Stromal cell of bone marrow (primary cell): ENCODE results near the gene PCDHGA5.
"Not testable (repeated sequence)": the region's sequence is repeated elsewhere in the genome, so short reads cannot be mapped to it uniquely, and the experiment has no call there.

Experiments
- DNase-seq: peaks from one replicate; pipeline ENCODE4 v3.0.0-alpha.2; 2012; ENCODE audit warnings: low read depth

Gene PCDHGA5

GRCh38 chr5:141363952-141364660 is at the start of gene PCDHGA5:
Gene PCDHGA5, plus strand, starts transcription at chr5:141364162. Its CDS starts 169 bp downstream, at chr5:141364331.
- no peak for DNase-seq

- not testable (repeated sequence) for DNase-seq
Observed at GRCh38 chr5:141316963-141317362, 47.0 kb upstream of the PCDHGA5 start.

GRCh38 chr5:141319202-141319601 is 44.8 kb upstream of the PCDHGA5 start:
- DNase-seq, result no peak

GRCh38 chr5:141319699-141320098 is 44.3 kb upstream of the PCDHGA5 start:
- DNase-seq, result no peak

- DNase-seq, result peak; percentile 84
Observed at GRCh38 chr5:141320225-141321169, 43.5 kb upstream of the PCDHGA5 start, which contains the start of gene TAF7. Gene TAF7, minus strand, starts transcription at chr5:141320784. Its CDS starts 740 bp downstream, at chr5:141320044.

- no peak for DNase-seq
Observed at GRCh38 chr5:141322261-141322660, 41.7 kb upstream of the PCDHGA5 start.

- DNase-seq, result peak; percentile 62
Observed at GRCh38 chr5:141326088-141326854, 37.7 kb upstream of the PCDHGA5 start.

GRCh38 chr5:141328231-141328630 is 35.7 kb upstream of the PCDHGA5 start:
- DNase-seq, result no peak

- no peak for DNase-seq
Observed at GRCh38 chr5:141330299-141331080, 33.5 kb upstream of the PCDHGA5 start, which contains the start of gene PCDHGA1. Gene PCDHGA1, plus strand, starts transcription at chr5:141330514.

GRCh38 chr5:141332571-141332970 is 31.4 kb upstream of the PCDHGA5 start:
- not testable (repeated sequence) for DNase-seq

GRCh38 chr5:141338538-141339306 is 25.2 kb upstream of the PCDHGA5 start, which contains the start of gene PCDHGA2:
Gene PCDHGA2, plus strand, starts transcription at chr5:141338760.
- no peak for DNase-seq

- not testable (repeated sequence) for DNase-seq
Observed at GRCh38 chr5:141340781-141341354, 23.1 kb upstream of the PCDHGA5 start.

- no peak for DNase-seq
Observed at GRCh38 chr5:141342773-141343172, 21.2 kb upstream of the PCDHGA5 start.

GRCh38 chr5:141343242-141343952 is 20.6 kb upstream of the PCDHGA5 start, which contains the start of gene PCDHGA3:
Gene PCDHGA3, plus strand, starts transcription at chr5:141343829. Its CDS starts 205 bp downstream, at chr5:141344034.
- DNase-seq, result no peak

GRCh38 chr5:141343953-141344463 is 20.0 kb upstream of the PCDHGA5 start:
- DNase-seq, result no peak

- no peak for DNase-seq
Observed at GRCh38 chr5:141345327-141345726, 18.6 kb upstream of the PCDHGA5 start.

GRCh38 chr5:141346017-141346416 is 17.9 kb upstream of the PCDHGA5 start:
- DNase-seq, result not testable (repeated sequence)

GRCh38 chr5:141349917-141350619 is 13.9 kb upstream of the PCDHGA5 start, which contains the start of gene PCDHGB1:
Gene PCDHGB1, plus strand, starts transcription at chr5:141350099. Its CDS starts 162 bp downstream, at chr5:141350261.
- peak; percentile 50 for DNase-seq
